ENCODE results near the gene TSGA10IP.

Gene TSGA10IP

GRCh38 chr11:65937766-65938165 lies 7.5 kb upstream of the TSGA10IP start:
- no peak overlapping the region for H3K9ac ChIP-seq (ENCODE audit: insufficient read length, low read depth)

GRCh38 chr11:65941720-65942310 lies 3.5 kb upstream of the TSGA10IP start:
- no peak for DNase-seq (ENCODE audit: low read depth, low spot score)
- H3K27me3 ChIP-seq (ENCODE audit: insufficient read depth, insufficient read length) = no peaks in the 10 kb centered on the region
- H3K9me3 ChIP-seq (ENCODE audit: insufficient read depth, low read length) = no peaks in the 10 kb centered on the region
- H3K4me1 ChIP-seq (ENCODE audit: insufficient read depth, insufficient read length) = peaks cover 10% of the 10 kb centered on the region
- H3K4me3 ChIP-seq (ENCODE audit: insufficient read length, low read depth) = no peak overlapping the region
- no peak overlapping the region for H3K9ac ChIP-seq (ENCODE audit: insufficient read length, low read depth)
- TF ChIP-seq SUZ12 (IDR thresholded peaks at IDR 0.05; ENCODE audit: extremely low read depth, insufficient read depth, insufficient read length) (no peak), ZNF274 (IDR thresholded peaks at IDR 0.05; ENCODE audit: low read depth, low read length) (no peak), YY1 (IDR thresholded peaks at IDR 0.05; ENCODE audit: insufficient read depth, insufficient read length) (no peak)
- H3K36me3 ChIP-seq (ENCODE audit: insufficient read depth, insufficient read length, low read length) = no peaks in the 10 kb centered on the region

More at GRCh38 chr11:65937766-65938165, 7.5 kb upstream of the TSGA10IP start:
- Histone ChIP-seq H3K9me3 (ENCODE audit: insufficient read depth, low read length) (no peaks in the 10 kb centered on the region), H3K4me3 (ENCODE audit: insufficient read length, low read depth) (no peak overlapping the region), H3K36me3 (ENCODE audit: insufficient read depth, insufficient read length, low read length) (no peaks in the 10 kb centered on the region), H3K27me3 (ENCODE audit: insufficient read depth, insufficient read length) (no peaks in the 10 kb centered on the region), H3K4me1 (ENCODE audit: insufficient read depth, insufficient read length) (peaks cover 7% of the 10 kb centered on the region)
- no peak for DNase-seq (ENCODE audit: low read depth, low spot score)
- TF ChIP-seq ZNF274 (IDR thresholded peaks at IDR 0.05; ENCODE audit: low read depth, low read length) = no peak
- TF ChIP-seq YY1 (IDR thresholded peaks at IDR 0.05; ENCODE audit: insufficient read depth, insufficient read length) = no peak
- no peak for TF ChIP-seq SUZ12 (IDR thresholded peaks at IDR 0.05; ENCODE audit: extremely low read depth, insufficient read depth, insufficient read length)

- DNase-seq (ENCODE audit: low read depth, low spot score) = no peak
- Histone ChIP-seq H3K36me3 (ENCODE audit: insufficient read depth, insufficient read length, low read length) (no peaks in the 10 kb centered on the region), H3K27me3 (ENCODE audit: insufficient read depth, insufficient read length) (no peaks in the 10 kb centered on the region), H3K9me3 (ENCODE audit: insufficient read depth, low read length) (no peaks in the 10 kb centered on the region), H3K4me1 (ENCODE audit: insufficient read depth, insufficient read length) (peaks cover 16% of the 10 kb centered on the region), H3K9ac (ENCODE audit: insufficient read length, low read depth) (no peak overlapping the region), H3K4me3 (ENCODE audit: insufficient read length, low read depth) (no peak overlapping the region)
- TF ChIP-seq ZNF274 (IDR thresholded peaks at IDR 0.05; ENCODE audit: low read depth, low read length) = no peak
- no peak for TF ChIP-seq YY1 (IDR thresholded peaks at IDR 0.05; ENCODE audit: insufficient read depth, insufficient read length)
- TF ChIP-seq SUZ12 (IDR thresholded peaks at IDR 0.05; ENCODE audit: extremely low read depth, insufficient read depth, insufficient read length) = no peak
Observed at GRCh38 chr11:65942531-65942930, 2.7 kb upstream of the TSGA10IP start.

- Histone ChIP-seq H3K36me3 (ENCODE audit: insufficient read depth, insufficient read length, low read length) (no peaks in the 10 kb centered on the region), H3K4me1 (ENCODE audit: insufficient read depth, insufficient read length) (peaks cover 16% of the 10 kb centered on the region), H3K9ac (ENCODE audit: insufficient read length, low read depth) (no peak overlapping the region), H3K27me3 (ENCODE audit: insufficient read depth, insufficient read length) (no peaks in the 10 kb centered on the region), H3K4me3 (ENCODE audit: insufficient read length, low read depth) (no peak overlapping the region), H3K9me3 (ENCODE audit: insufficient read depth, low read length) (no peaks in the 10 kb centered on the region)
- no peak for DNase-seq (ENCODE audit: low read depth, low spot score)
- TF ChIP-seq YY1 (IDR thresholded peaks at IDR 0.05; ENCODE audit: insufficient read depth, insufficient read length) (no peak), ZNF274 (IDR thresholded peaks at IDR 0.05; ENCODE audit: low read depth, low read length) (no peak), SUZ12 (IDR thresholded peaks at IDR 0.05; ENCODE audit: extremely low read depth, insufficient read depth, insufficient read length) (no peak)
Observed at GRCh38 chr11:65944191-65944590, 1.1 kb upstream of the TSGA10IP start.

- Histone ChIP-seq H3K9ac (ENCODE audit: insufficient read length, low read depth) (no peak overlapping the region), H3K27me3 (ENCODE audit: insufficient read depth, insufficient read length) (no peaks in the 10 kb centered on the region), H3K9me3 (ENCODE audit: insufficient read depth, low read length) (no peaks in the 10 kb centered on the region), H3K4me1 (ENCODE audit: insufficient read depth, insufficient read length) (peaks cover 16% of the 10 kb centered on the region), H3K4me3 (ENCODE audit: insufficient read length, low read depth) (no peak overlapping the region), H3K36me3 (ENCODE audit: insufficient read depth, insufficient read length, low read length) (no peaks in the 10 kb centered on the region)
- TF ChIP-seq YY1 (IDR thresholded peaks at IDR 0.05; ENCODE audit: insufficient read depth, insufficient read length) (no peak), SUZ12 (IDR thresholded peaks at IDR 0.05; ENCODE audit: extremely low read depth, insufficient read depth, insufficient read length) (no peak), ZNF274 (IDR thresholded peaks at IDR 0.05; ENCODE audit: low read depth, low read length) (no peak)
- DNase-seq (ENCODE audit: low read depth, low spot score) = no peak
Observed at GRCh38 chr11:65944767-65945166, 513 bp upstream of the TSGA10IP start.

- Histone ChIP-seq H3K36me3 (ENCODE audit: insufficient read depth, insufficient read length, low read length) (no peaks in the 10 kb centered on the region), H3K27me3 (ENCODE audit: insufficient read depth, insufficient read length) (no peaks in the 10 kb centered on the region), H3K4me1 (ENCODE audit: insufficient read depth, insufficient read length) (peaks cover 16% of the 10 kb centered on the region), H3K9ac (ENCODE audit: insufficient read length, low read depth) (peak overlapping the region; percentile 75), H3K4me3 (ENCODE audit: insufficient read length, low read depth) (peak overlapping the region; percentile 48), H3K9me3 (ENCODE audit: insufficient read depth, low read length) (no peaks in the 10 kb centered on the region)
- DNase-seq (ENCODE audit: low read depth, low spot score) = peak; percentile 72
- no peak for TF ChIP-seq YY1 (IDR thresholded peaks at IDR 0.05; ENCODE audit: insufficient read depth, insufficient read length)
- TF ChIP-seq SUZ12 (IDR thresholded peaks at IDR 0.05; ENCODE audit: extremely low read depth, insufficient read depth, insufficient read length) = no peak
- TF ChIP-seq ZNF274 (IDR thresholded peaks at IDR 0.05; ENCODE audit: low read depth, low read length) = no peak
Observed at GRCh38 chr11:65945941-65946558, 770 bp downstream of the TSGA10IP start.

GRCh38 chr11:65946655-65947054 lies 1.4 kb downstream of the TSGA10IP start:
- TF ChIP-seq ZNF274 (IDR thresholded peaks at IDR 0.05; ENCODE audit: low read depth, low read length) (no peak), SUZ12 (IDR thresholded peaks at IDR 0.05; ENCODE audit: extremely low read depth, insufficient read depth, insufficient read length) (no peak), YY1 (IDR thresholded peaks at IDR 0.05; ENCODE audit: insufficient read depth, insufficient read length) (no peak)
- Histone ChIP-seq H3K9ac (ENCODE audit: insufficient read length, low read depth) (no peak overlapping the region), H3K36me3 (ENCODE audit: insufficient read depth, insufficient read length, low read length) (no peaks in the 10 kb centered on the region), H3K9me3 (ENCODE audit: insufficient read depth, low read length) (no peaks in the 10 kb centered on the region), H3K4me3 (ENCODE audit: insufficient read length, low read depth) (peak overlapping the region; percentile 3), H3K4me1 (ENCODE audit: insufficient read depth, insufficient read length) (peaks cover 14% of the 10 kb centered on the region), H3K27me3 (ENCODE audit: insufficient read depth, insufficient read length) (no peaks in the 10 kb centered on the region)
- no peak for DNase-seq (ENCODE audit: low read depth, low spot score)
